Measurements from ENCODE around the gene PLAAT2.
"Not testable (repeated sequence)": the region's sequence is repeated elsewhere in the genome, so short reads cannot be mapped to it uniquely, and the experiment has no call there.

PLAAT2 gene

DNA sequence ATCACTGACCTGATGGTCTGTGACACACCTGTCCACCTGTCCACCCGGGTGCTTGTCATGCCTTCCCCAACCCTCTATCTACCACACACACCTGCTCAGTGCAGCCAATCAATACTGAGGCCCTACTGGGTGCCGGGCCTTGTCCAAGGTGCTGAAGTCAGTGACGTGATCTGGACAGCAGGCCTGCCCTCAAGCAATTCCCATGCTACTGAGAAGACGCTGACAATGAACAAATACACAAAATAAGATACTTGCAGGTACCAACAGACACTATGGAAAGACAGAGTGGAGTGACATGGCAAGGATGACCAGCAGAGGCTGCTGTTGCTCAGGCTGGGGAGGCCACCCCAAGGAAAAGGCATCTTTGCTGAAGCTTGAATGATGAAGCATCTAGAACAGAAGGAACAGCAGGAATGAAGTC lies 29.8 kb upstream of the PLAAT2 start:
- Mint-ChIP-seq H3K36me3 (no peaks in the 10 kb centered on the region), H3K4me3 (no peak overlapping the region), H3K27me3 (peaks cover 0 to 7% of the 10 kb centered on the region in 2 donors), H3K9me3 (no peaks in the 10 kb centered on the region), H3K27ac (no peak overlapping the region), H3K4me1 (peaks cover 5 to 7% of the 10 kb centered on the region in 2 donors)
- DNase-seq (no peak), ATAC-seq (replicated peaks) (peak; percentile 39 to 46)

DNA sequence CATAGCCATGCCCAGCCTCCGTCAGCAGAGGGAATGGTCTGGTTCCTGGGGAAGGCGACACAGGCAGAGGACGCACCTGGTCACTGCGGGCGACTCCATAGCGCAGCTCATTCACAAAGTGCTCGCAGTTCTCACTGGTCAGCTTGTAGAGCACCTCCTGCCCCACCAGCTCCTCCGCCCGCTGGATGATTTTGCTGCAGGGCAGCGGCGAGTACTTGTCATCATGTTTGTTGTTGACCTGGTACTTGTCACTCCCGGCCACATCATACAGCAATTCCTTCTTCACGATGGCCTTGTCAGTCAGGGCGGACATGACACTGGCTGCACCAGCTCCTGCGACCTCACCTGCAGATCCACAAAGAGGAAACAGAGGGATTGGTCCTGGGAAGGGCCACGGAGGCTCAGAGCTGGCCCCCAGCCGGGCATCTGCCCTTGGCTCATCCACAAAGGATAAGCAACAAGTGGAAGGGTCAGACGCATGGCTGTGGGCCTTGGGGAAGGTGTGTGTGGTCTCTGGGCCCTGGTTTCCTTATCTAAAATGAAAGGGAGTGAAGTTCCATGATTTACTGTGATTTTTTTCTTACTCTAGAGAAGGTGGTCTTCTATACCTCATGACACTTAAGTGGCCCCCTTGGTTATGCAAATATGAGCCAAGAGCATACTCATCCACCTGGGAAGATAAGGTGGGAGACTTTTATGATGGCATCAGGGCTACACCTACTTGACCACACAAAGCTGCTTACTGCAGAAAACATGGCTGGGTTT lies 27.0 kb upstream of the PLAAT2 start:
- H3K9me3 Mint-ChIP-seq, result no peaks in the 10 kb centered on the region
- H3K36me3 Mint-ChIP-seq, result no peaks in the 10 kb centered on the region
- H3K27ac Mint-ChIP-seq, result no peak overlapping the region
- DNase-seq, result no peak
- ATAC-seq (replicated peaks), result no peak
- peaks cover 3 to 13% of the 10 kb centered on the region in 2 donors for H3K27me3 Mint-ChIP-seq
- H3K4me1 Mint-ChIP-seq, result peaks cover 5 to 7% of the 10 kb centered on the region in 2 donors
- no peak overlapping the region for H3K4me3 Mint-ChIP-seq

DNA sequence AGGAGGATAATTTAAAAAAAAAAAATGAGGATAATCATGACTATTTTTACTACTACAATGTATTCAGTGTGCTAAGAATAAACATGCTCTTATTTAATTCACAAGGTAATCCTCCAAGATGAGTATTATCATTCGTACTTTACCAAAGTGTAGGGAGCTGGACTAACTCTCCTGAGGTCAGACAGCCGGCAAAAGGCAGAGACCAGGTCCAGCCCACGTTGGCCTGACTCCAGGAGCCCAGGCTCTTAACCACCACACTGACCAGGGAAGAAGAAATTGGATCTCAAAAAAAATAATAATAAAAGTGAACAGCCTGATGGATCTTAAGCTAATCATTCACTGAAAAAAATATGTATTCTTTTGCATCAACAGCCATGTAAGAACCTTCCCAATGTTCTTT lies 25.8 kb upstream of the PLAAT2 start:
- Mint-ChIP-seq H3K4me1 (peaks cover 1 to 2% of the 10 kb centered on the region in 2 donors), H3K4me3 (no peak overlapping the region), H3K27me3 (peaks cover 3 to 6% of the 10 kb centered on the region in 2 donors), H3K9me3 (no peaks in the 10 kb centered on the region), H3K36me3 (no peaks in the 10 kb centered on the region), H3K27ac (no peak overlapping the region)
- DNase-seq (no peak), ATAC-seq (replicated peaks) (no peak)

DNA sequence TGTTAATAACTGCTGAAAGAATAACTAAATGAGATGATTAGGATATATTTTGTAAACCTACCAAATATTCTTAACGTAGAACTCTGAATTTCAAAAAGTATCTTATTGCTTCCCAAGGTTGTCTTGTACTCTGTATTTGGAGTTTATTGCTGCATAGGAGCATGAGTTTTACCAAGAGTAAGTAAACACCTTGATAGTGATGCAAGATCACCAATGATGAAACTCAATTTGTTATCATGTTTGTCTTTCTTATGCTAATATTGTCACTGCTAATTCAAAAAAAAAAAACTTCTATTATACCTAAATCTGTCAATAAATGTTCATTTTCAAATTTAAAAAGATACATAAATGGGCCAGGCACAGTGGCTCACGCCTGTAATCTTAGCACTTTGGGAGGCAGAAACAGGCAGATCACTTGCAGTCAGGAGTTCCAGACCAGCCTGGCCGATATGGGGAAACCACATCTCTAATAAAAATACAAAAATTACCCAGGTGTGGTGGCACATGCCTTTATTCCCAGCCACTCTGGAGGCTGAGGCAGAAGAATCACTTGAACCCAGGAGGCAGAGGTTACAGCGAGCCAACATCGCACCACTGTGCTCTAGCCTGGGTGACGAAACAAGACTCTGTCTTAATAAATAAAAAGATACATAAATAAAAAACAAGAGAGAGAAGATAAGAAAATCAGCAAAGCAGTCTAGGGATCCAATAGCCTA lies 23.4 kb upstream of the PLAAT2 start:
- no peak for DNase-seq
- peaks cover 0 to 7% of the 10 kb centered on the region in 2 donors for H3K36me3 Mint-ChIP-seq
- H3K9me3 Mint-ChIP-seq, result peaks cover 7% of the 10 kb centered on the region in 2 donors
- no peaks in the 10 kb centered on the region for H3K4me1 Mint-ChIP-seq
- no peak overlapping the region for H3K4me3 Mint-ChIP-seq
- H3K27me3 Mint-ChIP-seq, result peaks cover 3 to 6% of the 10 kb centered on the region in 2 donors
- ATAC-seq (replicated peaks), result no peak
- H3K27ac Mint-ChIP-seq, result no peak overlapping the region

DNA sequence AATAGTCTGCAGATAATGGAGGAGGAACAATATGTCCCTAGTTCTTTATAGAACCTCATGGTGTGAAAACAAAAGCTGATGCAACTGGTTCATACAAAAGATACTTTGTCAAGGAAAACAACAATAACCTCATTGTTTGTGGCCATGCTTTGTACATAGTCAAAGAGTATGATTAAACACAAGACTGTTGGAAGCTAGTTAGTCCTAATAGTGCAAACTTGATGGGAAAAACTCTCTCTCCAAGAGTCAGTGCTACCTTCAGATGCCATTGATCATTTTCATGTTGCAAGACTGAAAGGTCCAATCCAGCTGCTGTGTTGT lies 20.1 kb upstream of the PLAAT2 start:
- Mint-ChIP-seq H3K4me1 (no peaks in the 10 kb centered on the region), H3K9me3 (peaks cover 17 to 18% of the 10 kb centered on the region in 2 donors), H3K36me3 (peaks cover 2 to 15% of the 10 kb centered on the region in 2 donors), H3K27me3 (peaks cover 3 to 6% of the 10 kb centered on the region in 2 donors), H3K4me3 (no peak overlapping the region), H3K27ac (no peak overlapping the region)
- DNase-seq (no peak), ATAC-seq (replicated peaks) (no peak)

DNA sequence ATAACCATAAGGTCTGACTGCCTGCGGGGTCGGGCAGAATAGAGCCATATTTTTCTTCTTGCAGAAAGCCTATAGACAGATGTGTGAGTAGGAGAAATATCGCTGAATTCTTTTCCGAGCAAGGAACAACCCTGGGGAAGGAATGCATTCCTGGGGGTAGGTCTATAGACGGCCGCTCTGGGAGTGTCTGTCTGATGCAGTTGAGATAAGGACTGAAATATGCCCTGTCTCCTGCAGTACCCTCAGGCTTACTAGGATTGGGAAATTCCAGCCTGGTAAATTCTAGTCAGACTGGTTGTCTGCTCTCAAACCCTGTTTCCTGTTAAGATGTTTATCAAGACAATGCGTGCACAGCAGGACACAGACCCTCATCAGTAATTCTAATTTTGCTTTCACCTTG lies 18.0 kb upstream of the PLAAT2 start:
- not testable (repeated sequence) for H3K27ac Mint-ChIP-seq; H3K4me1 Mint-ChIP-seq; DNase-seq; ATAC-seq (replicated peaks); H3K27me3 Mint-ChIP-seq; H3K4me3 Mint-ChIP-seq
- Mint-ChIP-seq H3K36me3 (peaks cover 2 to 18% of the 10 kb centered on the region in 2 donors), H3K9me3 (peaks cover 17 to 20% of the 10 kb centered on the region in 2 donors)

DNA sequence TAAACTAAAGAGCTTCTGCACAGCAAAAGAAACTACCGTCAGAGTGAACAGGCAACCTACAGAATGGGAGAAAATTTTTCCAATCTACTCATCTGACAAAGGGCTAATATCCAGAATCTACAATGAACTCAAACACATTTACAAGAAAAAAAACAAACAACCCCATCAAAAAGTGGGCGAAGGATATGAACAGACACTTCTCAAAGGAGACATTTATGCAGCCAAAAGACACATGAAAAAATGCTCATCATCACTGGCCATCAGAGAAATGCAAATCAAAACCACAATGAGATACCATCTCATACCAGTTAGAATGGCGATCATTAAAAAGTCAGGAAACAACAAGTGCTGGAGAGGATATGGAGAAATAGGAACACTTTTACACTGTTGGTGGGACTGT lies 15.7 kb upstream of the PLAAT2 start:
- not testable (repeated sequence) for DNase-seq; H3K4me3 Mint-ChIP-seq; H3K27ac Mint-ChIP-seq; H3K27me3 Mint-ChIP-seq; ATAC-seq (replicated peaks)
- Mint-ChIP-seq H3K9me3 (peaks cover 17 to 20% of the 10 kb centered on the region in 2 donors), H3K4me1 (peaks cover 11 to 12% of the 10 kb centered on the region in 2 donors), H3K36me3 (peaks cover 2 to 18% of the 10 kb centered on the region in 2 donors)

DNA sequence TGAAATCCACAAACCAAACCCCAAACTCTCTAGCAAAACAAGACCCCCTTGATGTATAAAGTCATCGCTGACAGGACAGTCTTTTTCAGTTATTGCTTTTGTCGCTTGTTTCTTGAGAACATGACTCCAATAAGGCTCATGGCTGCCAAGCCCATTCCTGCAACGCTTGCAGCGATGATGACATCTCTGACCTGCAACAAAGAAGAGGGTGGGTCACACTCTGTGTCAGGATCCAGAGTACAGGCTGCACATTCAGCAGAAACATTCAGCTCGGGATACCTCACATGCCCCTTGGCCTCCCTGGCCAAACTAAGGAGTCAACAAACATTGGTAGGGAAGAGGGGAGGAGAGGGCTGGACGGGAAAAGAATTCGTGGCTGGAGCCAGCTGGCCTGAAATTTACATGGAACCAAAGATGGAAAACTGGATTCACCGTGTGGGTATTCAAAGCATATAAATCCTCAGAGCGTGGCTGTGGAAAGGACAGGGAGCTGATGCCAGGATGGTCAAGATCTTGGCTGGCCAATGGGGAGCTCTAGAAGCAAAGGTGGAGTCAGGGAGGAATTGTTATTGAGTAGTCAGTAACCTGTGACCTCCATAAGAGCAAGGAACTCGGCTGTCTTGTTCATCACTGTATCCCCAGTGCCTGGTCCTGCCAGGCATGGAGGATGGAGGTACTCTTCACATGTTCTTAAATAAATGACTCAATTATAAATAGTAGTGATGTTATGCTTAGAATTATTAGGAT lies 11.8 kb upstream of the PLAAT2 start:
- H3K9me3 Mint-ChIP-seq, result peaks cover 0 to 6% of the 10 kb centered on the region in 2 donors
- H3K36me3 Mint-ChIP-seq, result peaks cover 2 to 9% of the 10 kb centered on the region in 2 donors
- peak overlapping the region; percentile 65 to 72 for H3K4me3 Mint-ChIP-seq
- no peaks in the 10 kb centered on the region for H3K27me3 Mint-ChIP-seq
- ATAC-seq (replicated peaks) (no peak), DNase-seq (no peak)
- peaks cover 30 to 36% of the 10 kb centered on the region in 2 donors for H3K4me1 Mint-ChIP-seq
- peak overlapping the region; percentile 74 for H3K27ac Mint-ChIP-seq

DNA sequence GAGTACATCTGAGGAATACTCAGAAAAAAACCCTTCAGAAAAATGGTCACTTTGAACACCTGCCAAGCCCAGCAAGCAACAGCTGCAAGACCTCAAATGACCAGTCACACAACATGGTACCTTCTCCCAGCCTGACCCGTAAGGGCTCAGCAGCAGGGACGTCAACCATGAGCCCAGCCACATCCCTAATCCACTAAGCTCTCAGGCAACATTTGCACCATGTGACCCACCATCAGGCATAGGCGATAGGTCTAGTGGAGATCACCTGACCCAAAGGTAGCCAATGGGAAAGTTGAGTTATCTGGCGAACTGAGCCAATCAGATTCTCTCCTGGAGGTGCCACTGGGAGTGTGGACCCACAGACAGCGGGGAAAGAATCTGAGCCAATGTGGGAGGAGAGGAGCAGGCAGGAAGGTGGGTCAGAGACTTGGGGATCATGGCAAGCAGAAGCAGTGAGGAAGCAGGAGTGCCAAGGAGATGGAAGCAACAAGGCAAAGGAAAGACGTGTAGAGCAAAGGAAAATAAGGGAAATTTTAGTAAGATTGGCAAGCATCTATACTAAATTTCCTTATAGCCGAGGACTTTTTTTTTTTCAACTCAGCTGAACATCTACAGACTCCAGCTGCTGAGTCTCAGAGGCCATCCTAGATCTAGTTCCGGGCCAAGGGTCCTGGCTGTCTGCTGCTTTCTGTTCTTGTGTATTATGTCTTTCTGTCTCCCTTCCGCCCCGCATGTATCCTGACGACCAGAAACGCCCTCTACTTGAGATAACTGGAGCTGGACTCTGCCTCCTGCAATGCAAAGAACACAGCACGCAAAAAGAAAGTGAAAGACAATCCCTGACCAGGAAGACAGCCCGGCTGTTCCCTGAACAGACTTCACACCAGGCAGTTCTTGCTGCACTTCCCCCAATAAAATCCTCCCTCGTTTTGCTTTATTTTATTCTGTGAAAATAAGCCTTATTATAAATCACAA lies 11.0 kb upstream of the PLAAT2 start:
- peak; percentile 6 for DNase-seq
- Mint-ChIP-seq H3K27ac (peak overlapping the region; percentile 74), H3K36me3 (peaks cover 2 to 6% of the 10 kb centered on the region in 2 donors)

DNA sequence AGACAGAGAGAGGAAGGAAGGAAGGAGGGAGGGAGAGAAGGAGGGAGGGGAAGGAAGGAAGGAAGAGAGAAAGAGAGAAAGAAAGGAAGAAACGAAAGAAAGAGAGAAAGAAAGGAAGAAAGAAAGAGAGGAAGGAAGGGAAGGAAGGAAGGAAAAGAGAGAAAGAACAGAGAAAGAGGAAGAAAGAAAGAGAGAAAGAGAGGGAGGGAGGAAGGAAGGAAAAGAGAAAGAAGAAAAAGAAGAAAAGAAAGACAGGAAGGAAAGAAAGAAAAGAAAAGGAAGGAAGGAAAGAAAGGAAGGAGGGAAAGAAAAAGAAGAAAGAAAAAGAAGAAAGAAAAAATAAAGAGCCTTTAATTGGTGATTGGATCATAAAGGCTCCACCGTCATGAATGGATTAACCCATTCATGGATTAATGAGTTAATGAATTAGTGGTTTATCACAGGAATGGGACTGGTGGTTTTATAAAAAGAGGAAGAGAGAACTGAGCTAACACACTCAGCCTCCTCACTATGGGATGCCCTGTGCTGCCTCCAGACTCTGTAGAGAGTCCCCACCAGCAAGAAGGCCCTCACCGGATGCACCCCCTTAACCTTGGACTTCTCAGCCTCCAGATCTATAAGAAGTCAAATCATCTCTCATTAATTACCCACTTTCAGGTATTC lies 9.0 kb upstream of the PLAAT2 start:
- DNase-seq (no peak), ATAC-seq (replicated peaks) (peak; percentile 79 to 85)
- Mint-ChIP-seq H3K27me3 (no peaks in the 10 kb centered on the region), H3K4me1 (peaks cover 35 to 42% of the 10 kb centered on the region in 2 donors), H3K9me3 (no peaks in the 10 kb centered on the region), H3K27ac (no peak overlapping the region), H3K4me3 (no peak overlapping the region), H3K36me3 (no peaks in the 10 kb centered on the region)

More for the DNA sequence above, 11.0 kb upstream of the PLAAT2 start:
- Mint-ChIP-seq H3K4me1 (peaks cover 30 to 36% of the 10 kb centered on the region in 2 donors), H3K27me3 (no peaks in the 10 kb centered on the region), H3K9me3 (peaks cover 0 to 5% of the 10 kb centered on the region in 2 donors), H3K4me3 (peak overlapping the region; percentile 65 to 72)
- ATAC-seq (replicated peaks), result peak; percentile 57 to 64

DNA sequence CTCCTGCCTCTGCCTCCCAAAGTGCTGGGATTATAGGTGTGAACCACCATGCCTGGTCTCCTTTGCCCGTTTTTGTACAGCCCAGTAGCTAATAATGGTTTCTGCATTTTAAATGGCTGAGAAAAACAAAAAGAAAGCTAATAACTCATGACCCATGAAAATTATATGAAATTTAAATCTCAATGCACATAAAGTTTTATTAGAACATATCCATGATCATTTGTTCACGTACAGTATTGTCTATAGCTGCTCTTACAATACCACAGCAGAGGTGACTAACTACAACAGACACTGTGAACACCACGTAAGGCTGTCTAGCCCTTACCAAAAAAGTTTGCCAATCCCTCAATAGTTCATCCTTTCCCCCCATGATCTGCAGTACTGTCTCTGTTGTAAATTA lies 6.4 kb upstream of the PLAAT2 start:
- DNase-seq, result no peak
- Mint-ChIP-seq H3K4me3 (no peak overlapping the region), H3K27ac (no peak overlapping the region), H3K36me3 (no peaks in the 10 kb centered on the region), H3K9me3 (no peaks in the 10 kb centered on the region), H3K4me1 (peaks cover 37 to 53% of the 10 kb centered on the region in 2 donors), H3K27me3 (no peaks in the 10 kb centered on the region)
- no peak for ATAC-seq (replicated peaks)

DNA sequence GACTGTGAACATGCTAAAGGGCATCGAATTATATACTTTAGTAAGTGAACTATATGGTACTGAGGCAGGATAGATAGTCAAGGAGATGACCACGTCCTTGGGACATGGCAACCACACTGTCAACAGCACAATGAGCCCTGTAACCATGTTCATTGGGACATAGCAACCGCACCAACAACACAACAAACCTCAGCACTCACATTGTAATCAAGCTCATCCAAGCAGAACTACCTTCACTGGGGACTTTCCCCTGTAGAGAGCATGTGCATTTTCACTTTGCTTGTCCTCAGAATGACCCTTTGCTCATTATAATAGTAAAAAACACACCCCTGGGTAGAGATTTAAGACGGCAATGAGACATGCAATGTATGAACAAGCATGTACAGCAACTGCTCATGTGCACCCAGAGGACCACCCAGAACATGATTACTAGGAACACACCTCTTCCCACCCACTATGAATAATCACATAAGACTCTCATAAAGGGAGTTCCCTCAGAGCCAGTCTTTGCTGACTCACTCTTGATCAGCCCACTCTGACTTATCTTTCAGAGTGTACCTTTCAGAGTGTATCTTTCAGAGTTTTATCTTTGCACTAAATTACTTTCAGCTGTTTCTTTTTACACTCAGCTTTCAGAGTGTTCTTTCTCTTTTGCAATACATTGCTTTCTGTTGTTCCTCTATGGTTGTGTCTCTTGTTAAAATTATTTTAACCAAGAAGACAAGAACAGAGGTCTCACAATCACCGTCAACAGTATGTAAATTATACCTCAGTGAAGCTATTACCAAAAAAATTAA lies 4.1 kb upstream of the PLAAT2 start:
- Mint-ChIP-seq H3K9me3 (no peaks in the 10 kb centered on the region), H3K4me3 (peak overlapping the region; percentile 68 to 69), H3K36me3 (no peaks in the 10 kb centered on the region), H3K27ac (peak overlapping the region; percentile 99), H3K4me1 (peaks cover 31 to 42% of the 10 kb centered on the region in 2 donors), H3K27me3 (no peaks in the 10 kb centered on the region)
- DNase-seq (peak; percentile 74), ATAC-seq (replicated peaks) (peak; percentile 90 to 95)

All from stimulated activated naive B cell treated with anti-CD40 and anti-IgM and Interleukin-4, amounts not matched to agents 10 μg/mL and 1 μg/mL and 100 μg/mL, for 72 hours (primary cell).